ENCODE measurements around the gene ESF1. TPM values are rescaled to one million over a fixed set of nuclear protein-coding genes. Genes with fewer than 3 reads are reported as not detected.
A peak's percentile ranks its signal among the peaks of the same experiment; 100 is the strongest.
"Not testable (repeated sequence)": the region's sequence is repeated elsewhere in the genome, so short reads cannot be mapped to it uniquely, and the experiment has no call there.

Gene ESF1
- total and polyA plus RNA-seq, 2 experiments from 2014 or later = 7.9 to 8.3 TPM

GRCh38 chr20:13771853-13772453 lies 12.8 kb downstream of the ESF1 start:
- no peak overlapping the region for H3K27ac ChIP-seq
- peak; percentile 59 for DNase-seq
- in situ Hi-C loops (cut with MboI) = no loop called here
- H3K4me2 ChIP-seq (ENCODE audit: unreplicated experiment) = no peak overlapping the region
- peaks cover 26% of the 10 kb centered on the region for H3F3A ChIP-seq (ENCODE audit: insufficient read depth)
- no peak for TF ChIP-seq EZH2 (IDR thresholded peaks at IDR 0.05; ENCODE audit: insufficient read depth, poor library complexity, severe bottlenecking)
- TF ChIP-seq EZH2phosphoT487 (IDR thresholded peaks at IDR 0.05; ENCODE audit: insufficient read depth, low read depth) = no peak
- H3K36me3 ChIP-seq (ENCODE audit: low read depth) = peaks cover 40% of the 10 kb centered on the region
- H3K27me3 ChIP-seq (replicated peaks; ENCODE audit: insufficient read depth) = no peaks in the 10 kb centered on the region
- no peak overlapping the region for H3K4me3 ChIP-seq
- H3K79me2 ChIP-seq (ENCODE audit: insufficient read depth) = no peaks in the 10 kb centered on the region
- H3K4me1 ChIP-seq (ENCODE audit: insufficient read depth) = peaks cover 10% of the 10 kb centered on the region; the same call in 1 of the 2 replicates
- H3K9me2 ChIP-seq (ENCODE audit: insufficient read depth) = no peaks in the 10 kb centered on the region
- no peak overlapping the region for H2AFZ ChIP-seq
- no peaks in the 10 kb centered on the region for H4K20me1 ChIP-seq (ENCODE audit: insufficient read depth)
- WGBS, 2 experiments (ENCODE audit: low coverage in 1 of 2, low lambda C conversion rate in 2 of 2, missing lambda C conversion rate in 2 of 2) = 2 to 6% methylated on average over 4 of the region's 4 CpGs
- no peak overlapping the region for H3K9ac ChIP-seq
- no peaks in the 10 kb centered on the region for H3K9me3 ChIP-seq (ENCODE audit: low read depth)

- no peaks in the 10 kb centered on the region for H3K79me2 ChIP-seq (ENCODE audit: insufficient read depth)
- H3K4me3 ChIP-seq = no peak overlapping the region
- TF ChIP-seq EZH2phosphoT487 (IDR thresholded peaks at IDR 0.05; ENCODE audit: insufficient read depth, low read depth) = no peak
- no peak for TF ChIP-seq EZH2 (IDR thresholded peaks at IDR 0.05; ENCODE audit: insufficient read depth, poor library complexity, severe bottlenecking)
- H3K27ac ChIP-seq = no peak overlapping the region
- no peaks in the 10 kb centered on the region for H3K9me3 ChIP-seq (ENCODE audit: low read depth)
- no peak overlapping the region for H3K4me2 ChIP-seq (ENCODE audit: unreplicated experiment)
- peaks cover 45% of the 10 kb centered on the region for H3K36me3 ChIP-seq (ENCODE audit: low read depth)
- peaks cover 10% of the 10 kb centered on the region; the same call in 1 of the 2 replicates for H3K4me1 ChIP-seq (ENCODE audit: insufficient read depth)
- H3K9me2 ChIP-seq (ENCODE audit: insufficient read depth) = no peaks in the 10 kb centered on the region
- no peak overlapping the region for H2AFZ ChIP-seq
- H4K20me1 ChIP-seq (ENCODE audit: insufficient read depth) = no peaks in the 10 kb centered on the region
- in situ Hi-C loops (cut with MboI) = no loop called here
- WGBS, 2 experiments (ENCODE audit: low coverage in 1 of 2, low lambda C conversion rate in 2 of 2, missing lambda C conversion rate in 2 of 2) = 95 to 96% methylated on average over 5 of the region's 5 CpGs
- H3K27me3 ChIP-seq (replicated peaks; ENCODE audit: insufficient read depth) = no peaks in the 10 kb centered on the region
- H3K9ac ChIP-seq = no peak overlapping the region
- no peak for DNase-seq
- peaks cover 24% of the 10 kb centered on the region for H3F3A ChIP-seq (ENCODE audit: insufficient read depth)
Observed at GRCh38 chr20:13770141-13770540, 14.6 kb downstream of the ESF1 start.

- TF ChIP-seq EZH2 (IDR thresholded peaks at IDR 0.05; ENCODE audit: insufficient read depth, poor library complexity, severe bottlenecking) = no peak
- no peak for TF ChIP-seq EZH2phosphoT487 (IDR thresholded peaks at IDR 0.05; ENCODE audit: insufficient read depth, low read depth)
- peaks cover 49% of the 10 kb centered on the region for H3K36me3 ChIP-seq (ENCODE audit: low read depth)
- WGBS, 2 experiments (ENCODE audit: low coverage in 1 of 2, low lambda C conversion rate in 2 of 2, missing lambda C conversion rate in 2 of 2) = 97 to 100% methylated on average over 1 of the region's 1 CpG
Observed at GRCh38 chr20:13765868-13766416, 18.8 kb downstream of the ESF1 start.

GRCh38 chr20:13765299-13765698 lies 19.4 kb downstream of the ESF1 start:
- TF ChIP-seq EZH2 (IDR thresholded peaks at IDR 0.05; ENCODE audit: insufficient read depth, poor library complexity, severe bottlenecking) = no peak
- no peak for TF ChIP-seq EZH2phosphoT487 (IDR thresholded peaks at IDR 0.05; ENCODE audit: insufficient read depth, low read depth)
- Histone ChIP-seq H3K36me3 (ENCODE audit: low read depth) (peaks cover 46% of the 10 kb centered on the region), H3F3A (ENCODE audit: insufficient read depth) (no peaks in the 10 kb centered on the region), H3K4me1 (ENCODE audit: insufficient read depth) (no peaks in the 10 kb centered on the region), H3K27me3 (replicated peaks; ENCODE audit: insufficient read depth) (no peaks in the 10 kb centered on the region), H2AFZ (no peak overlapping the region), H3K9ac (no peak overlapping the region), H3K4me2 (ENCODE audit: unreplicated experiment) (no peak overlapping the region), H3K27ac (no peak overlapping the region), H3K9me3 (ENCODE audit: low read depth) (no peaks in the 10 kb centered on the region), H4K20me1 (ENCODE audit: insufficient read depth) (no peaks in the 10 kb centered on the region), H3K79me2 (ENCODE audit: insufficient read depth) (no peaks in the 10 kb centered on the region), H3K9me2 (ENCODE audit: insufficient read depth) (no peaks in the 10 kb centered on the region), H3K4me3 (no peak overlapping the region)
- DNase-seq = no peak
- in situ Hi-C loops (cut with MboI) = no loop called here

More at GRCh38 chr20:13765868-13766416, 18.8 kb downstream of the ESF1 start:
- Histone ChIP-seq H3K27me3 (replicated peaks; ENCODE audit: insufficient read depth) (no peaks in the 10 kb centered on the region), H3K9me2 (ENCODE audit: insufficient read depth) (no peaks in the 10 kb centered on the region), H3F3A (ENCODE audit: insufficient read depth) (no peaks in the 10 kb centered on the region), H3K9me3 (ENCODE audit: low read depth) (no peaks in the 10 kb centered on the region), H3K9ac (no peak overlapping the region), H3K4me1 (ENCODE audit: insufficient read depth) (no peaks in the 10 kb centered on the region), H2AFZ (no peak overlapping the region), H4K20me1 (ENCODE audit: insufficient read depth) (no peaks in the 10 kb centered on the region), H3K27ac (no peak overlapping the region), H3K4me3 (no peak overlapping the region), H3K79me2 (ENCODE audit: insufficient read depth) (no peaks in the 10 kb centered on the region), H3K4me2 (ENCODE audit: unreplicated experiment) (no peak overlapping the region)
- in situ Hi-C loops (cut with MboI) = no loop called here
- DNase-seq = no peak

- in situ Hi-C loops (cut with MboI); H3K4me2 ChIP-seq (ENCODE audit: unreplicated experiment); H4K20me1 ChIP-seq (ENCODE audit: insufficient read depth); H3K9me2 ChIP-seq (ENCODE audit: insufficient read depth); H2AFZ ChIP-seq; H3K79me2 ChIP-seq (ENCODE audit: insufficient read depth); H3K4me3 ChIP-seq; H3K27ac ChIP-seq; H3K9ac ChIP-seq; H3F3A ChIP-seq (ENCODE audit: insufficient read depth); H3K9me3 ChIP-seq (ENCODE audit: low read depth); DNase-seq; H3K27me3 ChIP-seq (replicated peaks; ENCODE audit: insufficient read depth); H3K4me1 ChIP-seq (ENCODE audit: insufficient read depth): not testable (repeated sequence)
- peaks cover 47% of the 10 kb centered on the region for H3K36me3 ChIP-seq (ENCODE audit: low read depth)
- 96% methylated on average over 32 of the region's 33 CpGs; no CpG with 5 or more reads in 1 of the 2 experiments for WGBS, 2 experiments (ENCODE audit: low coverage in 1 of 2, low lambda C conversion rate in 2 of 2, missing lambda C conversion rate in 2 of 2)
Observed at GRCh38 chr20:13760451-13760946, 24.2 kb downstream of the ESF1 start.
